Astrocyte (in vitro differentiated cells and primary cell): ENCODE results near the gene CRISPLD2. TPM values are rescaled to one million over a fixed set of nuclear protein-coding genes. Genes with fewer than 3 reads are reported as not detected.
A peak's percentile ranks its signal among the peaks of the same experiment; 100 is the strongest.

Experiments
- DNase-seq: peaks from one replicate; pipeline ENCODE4 v3.0.0-alpha.2; 2010; ENCODE audit warnings: low read depth
- FAIRE-seq: peaks from 2 replicates; lab custom pipeline; 2011; peaks lifted over from hg19 to GRCh38; lab: Jason Lieb, UNC
- H2AFZ ChIP-seq: 2 replicates; pipeline ENCODE4 v1.6.0; 2012; ENCODE audit warnings: low read depth, low read length, inconsistent platforms
- H3K27ac ChIP-seq: 2 replicates; pipeline ENCODE4 v1.5.1; 2011; ENCODE audit warnings: low read depth, low read length, inconsistent platforms
- H3K27me3 ChIP-seq: 2 replicates; pipeline ENCODE4 v1.6.0; 2011; ENCODE audit warnings: low read length, inconsistent platforms; ENCODE audit not compliant: insufficient read depth
- H3K36me3 ChIP-seq: 2 replicates; pipeline ENCODE4 v1.5.1; 2011; ENCODE audit warnings: low read length, inconsistent platforms; ENCODE audit not compliant: insufficient read depth
- H3K4me1 ChIP-seq: 2 replicates; pipeline ENCODE4 v1.5.1; 2011; ENCODE audit warnings: low read length, inconsistent platforms; ENCODE audit not compliant: insufficient read depth
- H3K4me2 ChIP-seq: 2 replicates; pipeline ENCODE4 v1.6.0; 2012; ENCODE audit warnings: low read length, inconsistent platforms
- H3K4me3 ChIP-seq: 2 replicates; pipeline ENCODE4 v1.5.1; 2011; ENCODE audit warnings: low read depth, mild to moderate bottlenecking, low read length, inconsistent platforms; ENCODE audit not compliant: insufficient read depth
- H3K79me2 ChIP-seq: 2 replicates; pipeline ENCODE4 v1.6.0; 2012; ENCODE audit warnings: mild to moderate bottlenecking, low read length, inconsistent platforms; ENCODE audit not compliant: insufficient read depth
- H3K9ac ChIP-seq: 2 replicates; pipeline ENCODE4 v1.6.0; 2012; ENCODE audit warnings: mild to moderate bottlenecking, low read length, inconsistent platforms
- H3K9me3 ChIP-seq: 2 replicates; pipeline ENCODE4 v1.5.1; 2012; ENCODE audit warnings: low read depth, mild to moderate bottlenecking, low read length, inconsistent platforms; ENCODE audit not compliant: insufficient read depth
- H4K20me1 ChIP-seq: 2 replicates; pipeline ENCODE4 v1.6.0; 2012; ENCODE audit warnings: low read length, inconsistent platforms; ENCODE audit not compliant: insufficient read depth
- H3K27ac Mint-ChIP-seq: one replicate; pipeline ENCODE4 v1.8.0; 2021; ENCODE audit warnings: mild to moderate bottlenecking, mixed read lengths; ENCODE audit not compliant: unreplicated experiment
- H3K27me3 Mint-ChIP-seq: one replicate; pipeline ENCODE4 v1.8.0; 2021; ENCODE audit warnings: low read depth, mixed read lengths; ENCODE audit not compliant: unreplicated experiment
- H3K36me3 Mint-ChIP-seq: one replicate; pipeline ENCODE4 v1.8.0; 2021; ENCODE audit warnings: low read depth, mixed read lengths; ENCODE audit not compliant: unreplicated experiment
- H3K4me1 Mint-ChIP-seq: one replicate; pipeline ENCODE4 v1.8.0; 2021; ENCODE audit warnings: low read depth, mixed read lengths; ENCODE audit not compliant: unreplicated experiment
- H3K4me3 Mint-ChIP-seq: one replicate; pipeline ENCODE4 v1.8.0; 2021; ENCODE audit warnings: mild to moderate bottlenecking, moderate library complexity, mixed read lengths; ENCODE audit not compliant: unreplicated experiment
- H3K9me3 Mint-ChIP-seq: one replicate; pipeline ENCODE4 v1.8.0; 2021; ENCODE audit warnings: mild to moderate bottlenecking, mixed read lengths; ENCODE audit not compliant: unreplicated experiment
- CTCF ChIP-seq: IDR thresholded peaks from 2 replicates; pipeline ENCODE4 v1.5.1; 2011; ENCODE audit warnings: low read depth, mild to moderate bottlenecking, inconsistent platforms, low read length, moderate library complexity; ENCODE audit not compliant: insufficient read depth
- EZH2 ChIP-seq: IDR thresholded peaks from 2 replicates; pipeline ENCODE4 v1.6.1; 2012; ENCODE audit warnings: mild to moderate bottlenecking, low read length, inconsistent platforms; ENCODE audit not compliant: insufficient read depth
- total RNA-seq: library from RNA; stranded (reverse); gene quantifications from 2 replicates; pipeline ENCODE4 v1.2.1, GENCODE V29; 2021

CRISPLD2 gene
- total RNA-seq, 1 donor from 2014 or later = 1.8 TPM

GRCh38 chr16:84821728-84822689 lies 2.2 kb downstream of the CRISPLD2 start:
- Histone ChIP-seq H3K79me2 (peaks cover 29% of the 10 kb centered on the region), H3K27ac (no peak overlapping the region), H3K4me2 (peak overlapping the region; percentile 97)

GRCh38 chr16:84822990-84823389 lies 3.2 kb downstream of the CRISPLD2 start:
- peaks cover 29% of the 10 kb centered on the region for H3K79me2 ChIP-seq
- no peak for TF ChIP-seq CTCF
- TF ChIP-seq EZH2 = no peak
- FAIRE-seq = peak; percentile 82

More at GRCh38 chr16:84821728-84822689, 2.2 kb downstream of the CRISPLD2 start:
- H3K4me1 Mint-ChIP-seq = peaks cover 9% of the 10 kb centered on the region
- Histone ChIP-seq H4K20me1 (peaks cover 18% of the 10 kb centered on the region), H3K9me3 (no peaks in the 10 kb centered on the region), H3K4me3 (no peak overlapping the region), H3K27me3 (peaks cover 2% of the 10 kb centered on the region), H3K36me3 (no peaks in the 10 kb centered on the region), H3K4me1 (peaks cover 15% of the 10 kb centered on the region), H2AFZ (no peak overlapping the region), H3K9ac (peak overlapping the region; percentile 68)
- peaks cover 67% of the 10 kb centered on the region for H3K27me3 Mint-ChIP-seq
- H3K27ac Mint-ChIP-seq = no peak overlapping the region
- H3K36me3 Mint-ChIP-seq = peaks cover 2% of the 10 kb centered on the region
- no peak for FAIRE-seq
- no peak for TF ChIP-seq EZH2
- TF ChIP-seq CTCF = no peak
- no peak for DNase-seq
- H3K4me3 Mint-ChIP-seq = peak overlapping the region; percentile 45
- peaks cover 4% of the 10 kb centered on the region for H3K9me3 Mint-ChIP-seq

More at GRCh38 chr16:84822990-84823389, 3.2 kb downstream of the CRISPLD2 start:
- Histone ChIP-seq H3K27ac (no peak overlapping the region), H3K4me3 (no peak overlapping the region), H2AFZ (no peak overlapping the region), H3K4me1 (peaks cover 19% of the 10 kb centered on the region), H4K20me1 (peaks cover 18% of the 10 kb centered on the region), H3K9me3 (no peaks in the 10 kb centered on the region), H3K27me3 (no peaks in the 10 kb centered on the region), H3K4me2 (no peak overlapping the region), H3K9ac (no peak overlapping the region), H3K36me3 (no peaks in the 10 kb centered on the region)
- Mint-ChIP-seq H3K4me1 (peaks cover 12% of the 10 kb centered on the region), H3K9me3 (peaks cover 4% of the 10 kb centered on the region), H3K4me3 (no peak overlapping the region), H3K36me3 (peaks cover 2% of the 10 kb centered on the region), H3K27me3 (peaks cover 67% of the 10 kb centered on the region), H3K27ac (no peak overlapping the region)
- DNase-seq = no peak
